KG1 (cell line): ENCODE data around the gene LUC7L2.
"Not testable (repeated sequence)": the region's sequence is repeated elsewhere in the genome, so short reads cannot be mapped to it uniquely, and the experiment has no call there.

Source experiments
- DNase-seq: peaks from one replicate; lab custom pipeline; 2025; lab: John Stamatoyannopoulos, UW

The LUC7L2 gene

DNA sequence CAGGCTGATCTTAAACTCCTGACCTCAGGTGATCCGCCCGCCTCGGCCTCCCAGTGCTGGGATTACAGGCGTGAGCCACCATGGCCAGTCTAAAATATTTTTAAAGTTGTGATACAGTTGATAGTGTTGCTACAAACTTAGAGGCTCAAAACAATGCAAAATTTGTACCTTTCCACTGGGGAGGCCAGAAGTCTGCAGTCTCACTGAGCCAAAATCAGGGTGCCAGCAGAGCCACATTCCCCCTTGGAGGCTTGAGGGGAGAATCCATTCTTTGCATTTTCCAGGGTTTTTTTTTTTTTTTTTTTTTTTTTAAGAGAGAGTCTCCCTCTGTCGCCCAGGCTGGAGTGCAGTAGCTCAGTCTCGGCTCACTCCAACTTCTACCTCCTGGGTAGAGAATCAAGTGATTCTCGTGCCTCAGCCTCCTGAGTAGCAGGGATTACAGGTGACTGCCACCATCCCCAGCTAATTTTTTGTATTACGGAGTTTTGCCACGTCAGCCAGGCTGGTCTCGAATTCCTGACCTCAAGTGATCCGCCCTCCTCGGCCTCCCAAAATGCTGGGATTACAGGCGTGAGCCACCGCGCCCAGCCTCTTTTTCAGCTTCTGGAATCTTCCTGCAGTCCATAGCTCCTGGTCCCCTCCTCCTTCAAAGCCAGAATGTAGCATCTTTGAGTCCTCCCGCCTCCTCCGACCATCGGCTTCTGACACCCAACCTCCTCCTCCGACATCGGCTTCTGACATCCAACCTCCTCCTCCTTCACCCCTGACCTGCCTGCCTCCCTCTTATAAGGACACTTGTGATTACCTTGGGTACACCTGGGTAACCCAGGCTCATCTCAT, 86.6 kb downstream of the LUC7L2 start:
- DNase-seq = no peak

GRCh38 chr7:139450851-139451250, 91.2 kb downstream of the LUC7L2 start:
- no peak for DNase-seq

DNA sequence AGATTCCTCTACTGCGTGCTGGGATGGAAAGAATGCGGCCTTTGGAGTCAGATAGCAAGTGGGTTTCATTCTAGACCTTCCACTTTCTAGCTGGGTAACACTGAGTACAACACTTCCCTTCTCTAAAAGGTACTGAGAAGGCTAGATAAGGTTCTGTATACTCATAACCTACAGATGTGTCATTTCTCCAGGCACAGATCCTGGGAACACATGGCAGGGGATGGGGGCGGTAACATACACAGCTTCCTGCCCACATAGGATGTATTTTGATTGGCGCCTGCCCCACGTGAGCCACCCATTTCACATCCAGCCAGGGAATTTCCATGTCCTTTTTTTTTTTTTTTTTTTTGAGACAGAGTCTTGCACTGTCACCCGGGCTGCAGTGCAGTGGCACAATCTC, 91.9 kb downstream of the LUC7L2 start:
- DNase-seq = no peak

DNA sequence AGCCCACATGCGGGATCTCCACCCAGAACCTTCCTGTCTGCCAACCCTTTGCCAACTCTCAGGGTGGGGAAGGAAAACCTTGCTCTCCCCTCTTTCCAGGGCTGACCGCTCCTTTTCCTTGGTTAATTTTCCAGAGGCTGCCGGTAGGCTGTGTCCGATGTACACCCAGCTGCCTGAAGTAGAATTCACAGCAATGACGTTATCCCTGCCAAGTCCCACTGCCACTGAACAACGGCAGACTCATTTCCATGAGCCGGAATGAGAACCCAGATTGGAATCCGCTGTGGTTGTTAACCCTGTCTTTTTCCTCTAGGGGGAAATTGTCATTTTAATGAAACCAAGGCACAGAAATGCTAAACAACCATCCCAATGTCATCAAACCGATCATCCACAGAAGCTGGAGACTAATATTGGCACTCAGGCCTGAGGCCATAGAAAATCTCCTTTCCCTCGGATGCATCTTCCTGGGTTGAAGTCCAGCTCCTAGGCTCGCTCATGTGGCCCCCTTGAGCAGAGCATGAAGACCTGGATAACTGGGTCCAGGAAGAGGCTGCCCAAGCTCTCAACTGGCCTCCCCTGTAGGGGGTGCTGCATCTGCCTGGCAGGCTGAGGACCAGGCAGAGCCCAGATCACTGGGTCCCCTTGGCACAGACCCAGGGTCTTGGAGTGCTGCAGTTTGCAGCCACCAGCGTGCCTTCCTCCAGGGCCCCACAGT, 93.4 kb downstream of the LUC7L2 start:
- no peak for DNase-seq

DNA sequence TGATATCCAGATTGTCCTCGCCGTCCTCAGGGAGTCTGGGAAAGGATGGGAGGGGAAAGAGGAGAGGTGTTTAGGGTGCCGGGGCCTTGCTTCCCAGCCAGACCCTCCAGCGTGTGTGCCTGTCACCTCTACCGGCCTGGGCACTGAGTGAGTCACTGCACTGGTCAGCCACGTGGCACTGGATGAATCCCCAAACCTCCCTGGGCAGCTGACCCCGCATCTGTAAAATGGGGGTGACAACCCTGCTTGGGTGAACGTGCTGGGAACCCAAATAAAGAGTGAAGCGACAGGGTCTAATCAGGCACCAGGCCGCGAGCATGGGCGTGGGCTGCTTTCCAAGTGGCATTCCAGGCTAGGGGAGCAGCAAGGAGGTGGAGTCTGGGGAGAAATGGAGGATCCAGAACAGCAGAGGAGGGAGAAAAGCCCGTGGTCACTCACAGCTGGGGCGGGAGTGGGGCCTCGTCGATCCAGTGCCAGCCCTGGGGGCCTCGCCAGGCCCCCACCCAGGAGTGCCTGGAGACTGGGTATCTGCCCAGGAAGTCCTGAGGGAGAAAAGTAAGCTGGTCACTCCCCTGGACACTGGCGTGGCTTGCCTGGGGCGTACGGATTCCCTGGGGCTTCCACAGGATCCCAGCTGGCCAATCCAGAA, 94.1 kb downstream of the LUC7L2 start:
- no peak for DNase-seq

- no peak for DNase-seq
These were observed 96.1 kb downstream of the LUC7L2 start for GRCh38 chr7:139455789-139456188.

GRCh38 chr7:139456511-139456910, 96.8 kb downstream of the LUC7L2 start:
- DNase-seq = no peak

- DNase-seq = no peak
These were observed 97.7 kb downstream of the LUC7L2 start for GRCh38 chr7:139457153-139457946.

DNA sequence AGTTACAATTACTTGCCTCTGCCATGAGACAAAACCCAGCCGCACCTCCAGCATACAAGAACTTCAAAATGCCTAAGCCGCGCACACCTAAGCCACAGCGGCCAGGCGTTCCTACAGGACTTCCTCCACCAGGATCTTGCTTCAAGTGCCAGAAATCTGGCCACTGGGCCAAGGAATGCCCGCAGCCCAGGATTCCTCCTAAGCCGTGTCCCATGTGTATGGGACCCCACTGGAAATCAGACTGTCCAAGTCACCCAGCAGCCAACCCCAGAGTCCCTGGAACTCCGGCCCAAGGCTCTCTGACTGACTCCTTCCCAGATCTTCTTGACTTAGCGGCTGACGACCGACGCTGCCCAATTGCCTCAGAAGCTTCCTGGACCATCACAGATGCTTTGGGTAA, 103.7 kb downstream of the LUC7L2 start:
- not testable (repeated sequence) for DNase-seq

DNA sequence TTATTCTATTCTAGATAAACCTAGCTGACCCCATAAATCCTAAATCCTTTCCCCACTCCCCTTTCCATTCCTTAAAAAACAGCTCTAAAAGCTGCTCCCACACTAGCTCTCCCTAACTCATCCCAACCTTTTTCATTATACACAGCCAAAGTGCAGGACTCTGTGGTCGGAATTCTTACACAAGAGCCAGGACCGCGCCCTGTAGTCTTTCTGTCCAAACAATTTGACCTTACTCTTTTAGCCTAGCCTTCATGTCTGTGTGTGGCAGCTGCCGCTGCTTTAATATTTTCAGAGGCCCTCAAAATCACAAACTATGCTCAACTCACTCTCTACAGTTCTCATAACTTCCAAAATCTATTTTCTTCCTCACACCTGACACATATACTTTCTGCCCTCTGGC, 104.8 kb downstream of the LUC7L2 start:
- DNase-seq = not testable (repeated sequence)

GRCh38 chr7:139465072-139465471, 105.4 kb downstream of the LUC7L2 start:
- not testable (repeated sequence) for DNase-seq

DNA sequence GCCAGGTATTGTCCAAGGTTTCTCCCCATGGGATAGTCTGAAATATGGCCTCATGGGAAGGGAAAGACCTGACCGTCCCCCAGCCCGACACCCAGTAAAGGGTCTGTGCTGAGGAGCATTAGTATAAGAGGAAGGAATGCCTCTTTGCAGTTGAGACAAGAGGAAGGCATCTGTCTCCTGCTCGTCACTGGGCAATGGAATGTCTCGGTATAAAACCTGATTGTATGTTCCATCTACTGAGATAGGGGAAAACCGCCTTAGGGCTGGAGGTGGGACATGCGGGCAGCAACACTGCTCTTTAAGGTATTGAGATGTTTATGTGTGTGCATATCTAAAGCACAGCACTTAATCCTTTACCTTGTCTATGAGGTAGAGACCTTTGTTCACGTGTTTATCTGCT, 108.0 kb downstream of the LUC7L2 start:
- DNase-seq = not testable (repeated sequence)

DNA sequence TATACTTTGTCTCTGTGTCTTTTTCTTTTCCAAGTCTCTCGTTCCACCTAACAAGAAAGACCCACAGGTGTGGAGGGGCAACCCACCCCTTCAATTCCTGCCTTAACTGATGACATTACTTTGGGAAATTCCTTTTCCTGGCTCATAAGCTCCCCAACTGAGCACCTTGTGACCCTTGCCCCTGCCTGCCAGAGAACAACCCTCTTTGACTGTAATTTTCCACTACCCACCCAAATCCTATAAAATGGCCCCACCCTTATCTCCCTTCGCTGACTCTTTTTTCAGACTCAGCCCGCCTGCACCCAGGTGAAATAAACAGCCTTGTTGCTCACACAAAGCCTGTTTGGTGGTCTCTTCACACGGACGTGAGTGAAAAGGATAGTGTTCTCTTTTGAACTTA, 108.6 kb downstream of the LUC7L2 start:
- DNase-seq = not testable (repeated sequence)

GRCh38 chr7:139471740-139472353, 112.2 kb downstream of the LUC7L2 start:
- no peak for DNase-seq
